ENCODE data around the gene BMERB1. TPM values are rescaled to one million over a fixed set of nuclear protein-coding genes. Genes with fewer than 3 reads are reported as not detected.
"Not testable (repeated sequence)": the region's sequence is repeated elsewhere in the genome, so short reads cannot be mapped to it uniquely, and the experiment has no call there.

The BMERB1 gene
- total RNA-seq, 1 donor from 2014 or later, result 35.9 TPM

GRCh38 chr16:15435216-15435864 lies 952 bp downstream of the BMERB1 start:
- peak overlapping the region; percentile 92 for H3K4me3 Mint-ChIP-seq (ENCODE audit: unreplicated experiment)
- H3K27me3 Mint-ChIP-seq (ENCODE audit: low read depth), result no peaks in the 10 kb centered on the region
- no peak for DNase-seq (ENCODE audit: low spot score)

DNA sequence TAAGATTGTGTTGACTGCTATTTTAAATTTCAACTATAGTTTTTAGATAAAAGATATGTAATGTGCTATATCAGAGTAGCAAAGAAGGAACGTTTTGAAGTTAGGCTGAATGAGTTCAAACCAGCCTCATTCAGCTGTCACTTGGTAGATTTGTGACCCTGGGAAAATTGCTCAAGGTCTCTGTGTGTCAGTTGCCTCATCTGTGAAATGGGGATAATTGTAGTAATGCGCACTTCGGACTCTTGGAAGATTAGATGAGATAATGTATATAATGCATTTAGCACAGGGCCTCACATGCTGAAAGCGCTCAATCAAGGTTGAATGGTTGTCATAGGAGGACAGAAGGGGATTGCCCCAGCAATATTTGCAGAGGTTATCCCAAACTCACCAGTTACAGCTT lies 4.7 kb downstream of the BMERB1 start:
- peak overlapping the region; percentile 83 for H3K27ac Mint-ChIP-seq (ENCODE audit: unreplicated experiment)
- no peaks in the 10 kb centered on the region for H3K27me3 Mint-ChIP-seq (ENCODE audit: low read depth)
- no peaks in the 10 kb centered on the region for H3K9me3 Mint-ChIP-seq (ENCODE audit: low read depth)
- H3K4me3 Mint-ChIP-seq (ENCODE audit: unreplicated experiment), result no peak overlapping the region
- peaks cover 53% of the 10 kb centered on the region for H3K4me1 Mint-ChIP-seq (ENCODE audit: low read depth)
- no peaks in the 10 kb centered on the region for H3K36me3 Mint-ChIP-seq (ENCODE audit: low read depth)
- TF ChIP-seq, protein P1, sequence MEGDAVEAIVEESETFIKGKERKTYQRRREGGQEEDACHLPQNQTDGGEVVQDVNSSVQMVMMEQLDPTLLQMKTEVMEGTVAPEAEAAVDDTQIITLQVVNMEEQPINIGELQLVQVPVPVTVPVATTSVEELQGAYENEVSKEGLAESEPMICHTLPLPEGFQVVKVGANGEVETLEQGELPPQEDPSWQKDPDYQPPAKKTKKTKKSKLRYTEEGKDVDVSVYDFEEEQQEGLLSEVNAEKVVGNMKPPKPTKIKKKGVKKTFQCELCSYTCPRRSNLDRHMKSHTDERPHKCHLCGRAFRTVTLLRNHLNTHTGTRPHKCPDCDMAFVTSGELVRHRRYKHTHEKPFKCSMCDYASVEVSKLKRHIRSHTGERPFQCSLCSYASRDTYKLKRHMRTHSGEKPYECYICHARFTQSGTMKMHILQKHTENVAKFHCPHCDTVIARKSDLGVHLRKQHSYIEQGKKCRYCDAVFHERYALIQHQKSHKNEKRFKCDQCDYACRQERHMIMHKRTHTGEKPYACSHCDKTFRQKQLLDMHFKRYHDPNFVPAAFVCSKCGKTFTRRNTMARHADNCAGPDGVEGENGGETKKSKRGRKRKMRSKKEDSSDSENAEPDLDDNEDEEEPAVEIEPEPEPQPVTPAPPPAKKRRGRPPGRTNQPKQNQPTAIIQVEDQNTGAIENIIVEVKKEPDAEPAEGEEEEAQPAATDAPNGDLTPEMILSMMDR (IDR thresholded peaks at IDR 0.05), result no peak
- DNase-seq (ENCODE audit: low spot score), result no peak

More at GRCh38 chr16:15435216-15435864, 952 bp downstream of the BMERB1 start:
- TF ChIP-seq, protein P1 (IDR thresholded peaks at IDR 0.05), result no peak
- no peaks in the 10 kb centered on the region for H3K9me3 Mint-ChIP-seq (ENCODE audit: low read depth)
- peak overlapping the region; percentile 64 for H3K27ac Mint-ChIP-seq (ENCODE audit: unreplicated experiment)
- peaks cover 41% of the 10 kb centered on the region for H3K4me1 Mint-ChIP-seq (ENCODE audit: low read depth)
- H3K36me3 Mint-ChIP-seq (ENCODE audit: low read depth), result no peaks in the 10 kb centered on the region

GRCh38 chr16:15439521-15439920 lies 5.1 kb downstream of the BMERB1 start:
- Mint-ChIP-seq H3K4me3 (ENCODE audit: unreplicated experiment) (no peak overlapping the region), H3K36me3 (ENCODE audit: low read depth) (no peaks in the 10 kb centered on the region)

DNA sequence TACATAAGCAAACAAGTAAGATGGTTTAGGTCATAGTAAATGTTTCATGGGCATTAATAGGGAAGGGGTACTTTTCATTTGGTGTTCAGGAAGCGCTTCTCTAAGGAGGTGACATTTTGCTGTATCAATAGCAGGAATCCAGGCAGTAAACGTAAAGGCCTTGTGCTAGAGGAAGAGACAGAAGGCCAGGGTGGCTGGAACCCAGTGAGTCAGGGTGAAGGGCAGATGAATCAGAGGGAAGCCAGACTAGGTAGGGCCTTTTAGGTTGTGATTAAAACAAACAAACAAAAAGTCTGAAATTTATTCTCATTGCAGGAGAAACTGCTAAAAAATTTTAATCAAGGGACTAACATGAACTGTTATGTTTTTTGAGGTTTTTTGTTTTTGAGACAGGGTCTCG lies 6.5 kb downstream of the BMERB1 start:
- peaks cover 41% of the 10 kb centered on the region for H3K4me1 Mint-ChIP-seq (ENCODE audit: low read depth)
- peak overlapping the region; percentile 83 for H3K27ac Mint-ChIP-seq (ENCODE audit: unreplicated experiment)
- H3K4me3 Mint-ChIP-seq (ENCODE audit: unreplicated experiment), result no peak overlapping the region
- no peaks in the 10 kb centered on the region for H3K27me3 Mint-ChIP-seq (ENCODE audit: low read depth)
- H3K36me3 Mint-ChIP-seq (ENCODE audit: low read depth), result peaks cover 2% of the 10 kb centered on the region
- peaks cover 4% of the 10 kb centered on the region for H3K9me3 Mint-ChIP-seq (ENCODE audit: low read depth)
- DNase-seq (ENCODE audit: low spot score), result no peak
- TF ChIP-seq, protein P1 (IDR thresholded peaks at IDR 0.05), result no peak

More at GRCh38 chr16:15439521-15439920, 5.1 kb downstream of the BMERB1 start:
- DNase-seq (ENCODE audit: low spot score), result no peak
- Mint-ChIP-seq H3K27me3 (ENCODE audit: low read depth) (no peaks in the 10 kb centered on the region), H3K9me3 (ENCODE audit: low read depth) (no peaks in the 10 kb centered on the region), H3K27ac (ENCODE audit: unreplicated experiment) (peak overlapping the region; percentile 83), H3K4me1 (ENCODE audit: low read depth) (peaks cover 50% of the 10 kb centered on the region)
- TF ChIP-seq, protein P1 (IDR thresholded peaks at IDR 0.05), result no peak

- H3K27me3 Mint-ChIP-seq (ENCODE audit: low read depth); H3K9me3 Mint-ChIP-seq (ENCODE audit: low read depth); DNase-seq (ENCODE audit: low spot score); H3K4me3 Mint-ChIP-seq (ENCODE audit: unreplicated experiment); H3K36me3 Mint-ChIP-seq (ENCODE audit: low read depth): not testable (repeated sequence)
- H3K4me1 Mint-ChIP-seq (ENCODE audit: low read depth), result peaks cover 39% of the 10 kb centered on the region
- peak overlapping the region; percentile 71 for H3K27ac Mint-ChIP-seq (ENCODE audit: unreplicated experiment)
Observed at GRCh38 chr16:15442140-15442539, 7.8 kb downstream of the BMERB1 start.

DNA sequence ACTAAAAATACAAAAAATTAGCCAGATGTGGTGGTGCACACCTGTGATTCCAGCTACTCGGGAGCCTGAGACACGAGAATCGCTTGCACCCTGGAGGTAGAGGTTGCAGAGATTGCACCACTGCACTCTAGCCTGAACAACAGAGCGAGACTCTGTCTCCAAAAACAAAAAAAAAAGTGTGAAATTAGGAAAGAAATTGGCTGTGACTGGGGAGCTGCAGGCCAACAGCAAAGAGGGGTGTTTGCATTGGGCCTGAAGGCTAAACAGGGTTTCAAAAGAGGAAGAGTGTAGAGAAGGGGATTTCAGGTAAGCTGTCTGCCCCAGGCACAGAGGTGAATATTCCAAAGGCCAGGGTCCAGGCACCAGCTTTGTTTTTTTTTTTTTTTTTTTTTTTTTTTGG lies 9.4 kb downstream of the BMERB1 start:
- DNase-seq (ENCODE audit: low spot score), result no peak
- TF ChIP-seq, protein P1 (IDR thresholded peaks at IDR 0.05), result no peak
- no peak overlapping the region for H3K4me3 Mint-ChIP-seq (ENCODE audit: unreplicated experiment)
- no peak overlapping the region for H3K27ac Mint-ChIP-seq (ENCODE audit: unreplicated experiment)
- H3K36me3 Mint-ChIP-seq (ENCODE audit: low read depth), result peaks cover 5% of the 10 kb centered on the region
- no peaks in the 10 kb centered on the region for H3K27me3 Mint-ChIP-seq (ENCODE audit: low read depth)
- H3K9me3 Mint-ChIP-seq (ENCODE audit: low read depth), result peaks cover 4% of the 10 kb centered on the region
- H3K4me1 Mint-ChIP-seq (ENCODE audit: low read depth), result peaks cover 33% of the 10 kb centered on the region
